SK-N-SH (cell line): ENCODE results near the gene CHD9.

ENCODE experiments used
- CHD2 ChIP-seq: fragments of 150-350 bp; IDR thresholded peaks from 2 replicates; pipeline ENCODE4 v1.6.1; 2018; ENCODE audit warnings: low read length; ENCODE audit not compliant: partially characterized antibody
- ELF1 ChIP-seq: IDR thresholded peaks from 2 replicates; pipeline ENCODE4 v1.4.0; 2012
- EP300 ChIP-seq, 2 experiments: IDR thresholded peaks; 2 replicates each; pipeline versions ENCODE4 v1.4.0 to v1.6.1; 2012; ENCODE audit warnings: borderline replicate concordance in 1 of 2, low read depth in 1 of 2, low read length in 1 of 2
- GABPA ChIP-seq: IDR thresholded peaks from 2 replicates; pipeline ENCODE4 v1.4.0; 2012; ENCODE audit warnings: low read depth, mild to moderate bottlenecking
- MXI1 ChIP-seq: IDR thresholded peaks from 2 replicates; pipeline ENCODE4 v1.6.1; 2012; ENCODE audit warnings: mild to moderate bottlenecking, low read depth, low read length, improper control_type of control experiment
- POLR2AphosphoS5 ChIP-seq: IDR thresholded peaks from 2 replicates; pipeline ENCODE4 v1.6.1; 2012; ENCODE audit warnings: low read depth, low read length
- RAD21 ChIP-seq: IDR thresholded peaks from 2 replicates; pipeline ENCODE4 v1.6.1; 2012; ENCODE audit warnings: mild to moderate bottlenecking, low read length
- RXRA ChIP-seq: IDR thresholded peaks from 2 replicates; pipeline ENCODE4 v1.4.0; 2012; ENCODE audit warnings: low read depth, mild to moderate bottlenecking, borderline replicate concordance
- SIN3A ChIP-seq: IDR thresholded peaks from 2 replicates; pipeline ENCODE4 v1.6.1; 2012; ENCODE audit warnings: low read depth, mild to moderate bottlenecking, low read length, moderate library complexity, borderline replicate concordance
- SMC3 ChIP-seq: IDR thresholded peaks from 2 replicates; pipeline ENCODE4 v1.6.1; 2012; ENCODE audit warnings: low read depth, low read length, improper control_type of control experiment
- TAF1 ChIP-seq: IDR thresholded peaks from 2 replicates; pipeline ENCODE4 v1.6.1; 2012; ENCODE audit warnings: low read depth, mild to moderate bottlenecking, low read length, moderate library complexity, borderline replicate concordance
- TF ChIP-seq, protein P1 (sequence below): fragments of 200-600 bp; sonication (generic); IDR thresholded peaks from 2 replicates; pipeline ENCODE4 v1.6.1; 2017; ENCODE audit warnings: antibody characterized with exemption, mild to moderate bottlenecking, moderate library complexity
- TF ChIP-seq, protein P2 (sequence below): fragments of 150-350 bp; IDR thresholded peaks from 2 replicates; pipeline ENCODE4 v1.6.1; 2016; ENCODE audit warnings: mild to moderate bottlenecking, low read depth, low read length
- TF ChIP-seq, protein P3 (sequence below): IDR thresholded peaks from 2 replicates; pipeline ENCODE4 v1.4.0; 2012; ENCODE audit warnings: low read depth

DNA sequence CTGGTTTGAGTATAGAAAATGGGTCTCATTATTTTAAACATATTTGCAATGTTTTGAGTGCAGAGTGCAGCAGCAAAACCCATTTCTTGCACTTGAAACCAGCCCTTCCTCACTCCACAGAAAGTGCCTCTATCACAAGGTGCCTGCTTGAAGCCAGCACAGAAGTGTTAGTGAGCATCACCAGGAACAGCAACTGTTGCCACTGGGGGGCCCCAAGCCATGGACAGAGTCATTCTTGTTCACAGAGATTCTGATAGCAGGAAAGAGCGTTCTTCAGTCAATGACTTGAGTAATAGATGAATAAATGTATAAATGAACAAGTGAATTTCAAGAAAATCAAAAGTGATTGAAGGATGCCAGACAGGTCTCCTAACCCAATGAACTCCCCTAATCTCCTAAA, 47.7 kb upstream of the CHD9 start:
- TF ChIP-seq TAF1 (no peak), RXRA (no peak), SIN3A (no peak), RAD21 (no peak), EP300 (IDR thresholded peaks at IDR 0.05; ENCODE audit: borderline replicate concordance in 1 of 2, low read depth in 1 of 2, low read length in 1 of 2) (no peak), POLR2AphosphoS5 (no peak), GABPA (no peak), ELF1 (no peak), SMC3 (no peak), MXI1 (no peak), CHD2 (no peak)
- TF ChIP-seq, protein P1, sequence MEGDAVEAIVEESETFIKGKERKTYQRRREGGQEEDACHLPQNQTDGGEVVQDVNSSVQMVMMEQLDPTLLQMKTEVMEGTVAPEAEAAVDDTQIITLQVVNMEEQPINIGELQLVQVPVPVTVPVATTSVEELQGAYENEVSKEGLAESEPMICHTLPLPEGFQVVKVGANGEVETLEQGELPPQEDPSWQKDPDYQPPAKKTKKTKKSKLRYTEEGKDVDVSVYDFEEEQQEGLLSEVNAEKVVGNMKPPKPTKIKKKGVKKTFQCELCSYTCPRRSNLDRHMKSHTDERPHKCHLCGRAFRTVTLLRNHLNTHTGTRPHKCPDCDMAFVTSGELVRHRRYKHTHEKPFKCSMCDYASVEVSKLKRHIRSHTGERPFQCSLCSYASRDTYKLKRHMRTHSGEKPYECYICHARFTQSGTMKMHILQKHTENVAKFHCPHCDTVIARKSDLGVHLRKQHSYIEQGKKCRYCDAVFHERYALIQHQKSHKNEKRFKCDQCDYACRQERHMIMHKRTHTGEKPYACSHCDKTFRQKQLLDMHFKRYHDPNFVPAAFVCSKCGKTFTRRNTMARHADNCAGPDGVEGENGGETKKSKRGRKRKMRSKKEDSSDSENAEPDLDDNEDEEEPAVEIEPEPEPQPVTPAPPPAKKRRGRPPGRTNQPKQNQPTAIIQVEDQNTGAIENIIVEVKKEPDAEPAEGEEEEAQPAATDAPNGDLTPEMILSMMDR, result no peak
- TF ChIP-seq, protein P2, sequence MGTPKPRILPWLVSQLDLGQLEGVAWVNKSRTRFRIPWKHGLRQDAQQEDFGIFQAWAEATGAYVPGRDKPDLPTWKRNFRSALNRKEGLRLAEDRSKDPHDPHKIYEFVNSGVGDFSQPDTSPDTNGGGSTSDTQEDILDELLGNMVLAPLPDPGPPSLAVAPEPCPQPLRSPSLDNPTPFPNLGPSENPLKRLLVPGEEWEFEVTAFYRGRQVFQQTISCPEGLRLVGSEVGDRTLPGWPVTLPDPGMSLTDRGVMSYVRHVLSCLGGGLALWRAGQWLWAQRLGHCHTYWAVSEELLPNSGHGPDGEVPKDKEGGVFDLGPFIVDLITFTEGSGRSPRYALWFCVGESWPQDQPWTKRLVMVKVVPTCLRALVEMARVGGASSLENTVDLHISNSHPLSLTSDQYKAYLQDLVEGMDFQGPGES, result no peak
- TF ChIP-seq, protein P3, sequence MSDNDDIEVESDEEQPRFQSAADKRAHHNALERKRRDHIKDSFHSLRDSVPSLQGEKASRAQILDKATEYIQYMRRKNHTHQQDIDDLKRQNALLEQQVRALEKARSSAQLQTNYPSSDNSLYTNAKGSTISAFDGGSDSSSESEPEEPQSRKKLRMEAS, result no peak
